ENCODE data around the gene PLA2G4E. TPM values are rescaled to one million over a fixed set of nuclear protein-coding genes. Genes with fewer than 3 reads are reported as not detected.

PLA2G4E gene
- total RNA-seq, 4 donors from 2014 or later, result 1.1 to 89.5 (median 9.2) TPM

DNA sequence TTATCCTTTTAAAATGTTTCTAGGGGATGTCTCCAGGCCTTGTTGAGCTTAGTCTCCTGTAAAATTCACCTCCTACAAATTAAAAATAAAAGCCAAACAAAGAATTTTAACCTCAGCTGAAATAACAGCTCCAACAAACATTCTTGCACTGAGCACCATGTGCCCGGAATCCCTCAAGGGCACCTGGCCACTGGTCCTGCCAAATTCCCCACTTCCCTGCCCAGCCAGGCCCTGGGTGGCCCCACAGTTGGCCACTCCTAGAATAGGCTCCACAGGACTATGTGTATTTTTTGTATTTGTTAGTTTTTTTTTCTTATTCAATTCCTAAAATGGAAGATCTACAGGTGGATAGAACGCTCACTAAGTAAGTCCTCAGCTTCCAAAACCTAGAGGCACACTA, 33.1 kb upstream of the PLA2G4E start:
- peaks cover 7 to 36% (median 8%) of the 10 kb centered on the region in 3 donors for H3K4me1 ChIP-seq
- H3K4me3 ChIP-seq, result no peak overlapping the region
- no peak overlapping the region for H3K27ac ChIP-seq
- TF ChIP-seq POLR2A (IDR thresholded peaks at IDR 0.05), result no peak
- TF ChIP-seq, protein P1, sequence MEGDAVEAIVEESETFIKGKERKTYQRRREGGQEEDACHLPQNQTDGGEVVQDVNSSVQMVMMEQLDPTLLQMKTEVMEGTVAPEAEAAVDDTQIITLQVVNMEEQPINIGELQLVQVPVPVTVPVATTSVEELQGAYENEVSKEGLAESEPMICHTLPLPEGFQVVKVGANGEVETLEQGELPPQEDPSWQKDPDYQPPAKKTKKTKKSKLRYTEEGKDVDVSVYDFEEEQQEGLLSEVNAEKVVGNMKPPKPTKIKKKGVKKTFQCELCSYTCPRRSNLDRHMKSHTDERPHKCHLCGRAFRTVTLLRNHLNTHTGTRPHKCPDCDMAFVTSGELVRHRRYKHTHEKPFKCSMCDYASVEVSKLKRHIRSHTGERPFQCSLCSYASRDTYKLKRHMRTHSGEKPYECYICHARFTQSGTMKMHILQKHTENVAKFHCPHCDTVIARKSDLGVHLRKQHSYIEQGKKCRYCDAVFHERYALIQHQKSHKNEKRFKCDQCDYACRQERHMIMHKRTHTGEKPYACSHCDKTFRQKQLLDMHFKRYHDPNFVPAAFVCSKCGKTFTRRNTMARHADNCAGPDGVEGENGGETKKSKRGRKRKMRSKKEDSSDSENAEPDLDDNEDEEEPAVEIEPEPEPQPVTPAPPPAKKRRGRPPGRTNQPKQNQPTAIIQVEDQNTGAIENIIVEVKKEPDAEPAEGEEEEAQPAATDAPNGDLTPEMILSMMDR (IDR thresholded peaks at IDR 0.05), result no peak
- intact Hi-C loops (cut with DNase I), result no loop called here
- peaks cover 0 to 2% (median 0%) of the 10 kb centered on the region in 4 donors for H3K27me3 ChIP-seq
- no peak for DNase-seq
- no peaks in the 10 kb centered on the region for H3K9me3 ChIP-seq
- no peaks in the 10 kb centered on the region for H3K36me3 ChIP-seq
- 70 to 85% methylated on average over 2 of the region's 2 CpGs for WGBS, 2 donors

DNA sequence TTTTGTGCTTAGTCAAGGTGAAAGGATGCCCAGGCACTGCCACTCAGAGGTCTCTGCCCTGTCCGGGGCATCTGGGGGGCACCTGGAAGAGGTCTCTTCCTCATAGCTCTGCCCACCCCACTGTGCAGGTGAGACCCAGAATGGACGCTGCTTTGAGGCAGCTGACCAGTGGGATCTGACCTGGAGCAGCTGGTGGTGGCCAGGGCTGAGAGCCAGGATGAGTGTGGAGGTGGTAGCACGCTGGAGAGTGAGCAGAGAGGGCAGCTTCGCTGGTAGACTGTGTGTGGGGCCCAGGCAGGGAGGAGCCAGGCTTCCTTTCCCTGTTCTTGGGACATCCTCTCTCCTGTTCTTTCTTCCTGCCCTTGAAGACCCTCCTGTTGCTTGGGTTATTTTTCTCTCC, 32.2 kb upstream of the PLA2G4E start:
- H3K27ac ChIP-seq, result no peak overlapping the region
- DNase-seq, result no peak
- WGBS, 2 donors, result 84 to 100% methylated on average over 1 to 4 of the region's 4 CpGs
- intact Hi-C loops (cut with DNase I), result no loop called here
- no peak overlapping the region for H3K4me3 ChIP-seq
- H3K27me3 ChIP-seq, result peaks cover 0 to 2% (median 0%) of the 10 kb centered on the region in 4 donors
- peaks cover 7 to 41% (median 13%) of the 10 kb centered on the region in 3 donors for H3K4me1 ChIP-seq
- TF ChIP-seq, protein P1 (IDR thresholded peaks at IDR 0.05), result no peak
- no peak for TF ChIP-seq POLR2A (IDR thresholded peaks at IDR 0.05)
- no peaks in the 10 kb centered on the region for H3K36me3 ChIP-seq
- no peaks in the 10 kb centered on the region for H3K9me3 ChIP-seq

DNA sequence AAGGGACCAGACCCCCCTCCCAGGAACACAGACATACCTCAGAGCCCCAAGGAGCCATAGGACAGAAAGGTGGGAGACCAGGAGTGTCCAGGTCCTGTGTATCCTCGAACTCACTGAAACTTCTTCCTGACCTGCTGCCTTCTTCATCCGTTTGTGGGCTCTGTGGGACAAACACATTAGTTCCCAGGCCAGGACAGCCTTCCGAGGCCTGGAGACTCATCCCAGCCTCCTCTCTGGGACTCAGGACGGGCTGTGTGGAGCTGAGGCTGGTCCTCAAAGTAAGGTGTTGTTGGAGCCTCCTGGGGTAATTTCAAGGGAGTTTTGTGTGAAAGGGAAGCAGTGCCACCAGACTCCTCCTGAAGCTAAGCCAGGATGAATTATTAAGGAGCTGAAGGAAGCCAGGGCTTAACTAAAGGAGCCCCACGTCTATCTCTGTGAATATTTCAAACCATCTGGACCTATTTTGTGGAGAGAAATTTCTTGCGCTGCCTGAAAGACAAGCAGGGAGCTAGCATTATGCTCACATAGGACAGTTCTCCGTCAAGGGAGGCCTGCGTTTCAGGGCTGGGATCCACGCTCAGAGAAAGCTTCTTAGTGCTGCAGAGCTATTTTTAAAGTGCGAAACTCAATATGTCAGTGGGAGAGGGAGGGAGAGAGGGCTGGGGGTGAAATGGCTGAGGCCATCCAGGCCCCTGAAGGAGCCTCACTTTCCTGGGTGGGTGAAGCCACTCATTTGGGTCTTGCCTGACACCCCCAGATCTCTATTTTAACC, 29.8 kb upstream of the PLA2G4E start:
- 88 to 89% methylated on average over 7 to 10 of the region's 10 CpGs for WGBS, 2 donors
- Histone ChIP-seq H3K4me1 (peaks cover 0 to 25% (median 6%) of the 10 kb centered on the region in 3 donors), H3K4me3 (no peak overlapping the region), H3K9me3 (no peaks in the 10 kb centered on the region), H3K36me3 (no peaks in the 10 kb centered on the region), H3K27me3 (no peaks in the 10 kb centered on the region), H3K27ac (no peak overlapping the region)
- no peak for TF ChIP-seq POLR2A (IDR thresholded peaks at IDR 0.05)
- TF ChIP-seq, protein P1 (IDR thresholded peaks at IDR 0.05), result no peak
- intact Hi-C loops (cut with DNase I), result no loop called here
- DNase-seq, result no peak

DNA sequence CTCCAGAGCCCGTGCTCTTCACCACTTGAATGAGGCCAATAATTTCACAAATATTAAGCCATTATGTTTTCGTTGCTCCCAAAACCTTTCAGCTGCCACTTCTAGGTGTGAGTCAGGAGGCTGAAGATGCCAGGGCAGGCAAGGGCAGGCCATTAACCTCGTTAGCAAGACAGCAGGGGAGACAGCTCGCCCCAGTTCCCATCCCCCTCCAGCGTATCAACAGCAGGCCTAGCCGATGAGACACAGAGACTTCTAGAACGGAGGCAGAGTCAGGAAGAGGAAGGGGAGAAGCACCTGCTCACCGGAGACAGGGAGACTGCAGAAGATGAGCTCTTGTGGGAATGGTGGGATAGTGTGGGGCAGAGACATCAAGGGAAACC, 28.0 kb upstream of the PLA2G4E start:
- TF ChIP-seq POLR2A (IDR thresholded peaks at IDR 0.05), result no peak
- TF ChIP-seq, protein P1 (IDR thresholded peaks at IDR 0.05), result no peak
- Histone ChIP-seq H3K27ac (peak overlapping the region; percentile 28 to 64 (median 46)), H3K36me3 (no peaks in the 10 kb centered on the region), H3K9me3 (no peaks in the 10 kb centered on the region), H3K27me3 (no peaks in the 10 kb centered on the region), H3K4me1 (peaks cover 0 to 25% (median 6%) of the 10 kb centered on the region in 3 donors), H3K4me3 (no peak overlapping the region)
- 30 to 58% methylated on average over 2 to 3 of the region's 8 CpGs for WGBS, 2 donors
- no peak for DNase-seq
- intact Hi-C loops (cut with DNase I), result no loop called here

DNA sequence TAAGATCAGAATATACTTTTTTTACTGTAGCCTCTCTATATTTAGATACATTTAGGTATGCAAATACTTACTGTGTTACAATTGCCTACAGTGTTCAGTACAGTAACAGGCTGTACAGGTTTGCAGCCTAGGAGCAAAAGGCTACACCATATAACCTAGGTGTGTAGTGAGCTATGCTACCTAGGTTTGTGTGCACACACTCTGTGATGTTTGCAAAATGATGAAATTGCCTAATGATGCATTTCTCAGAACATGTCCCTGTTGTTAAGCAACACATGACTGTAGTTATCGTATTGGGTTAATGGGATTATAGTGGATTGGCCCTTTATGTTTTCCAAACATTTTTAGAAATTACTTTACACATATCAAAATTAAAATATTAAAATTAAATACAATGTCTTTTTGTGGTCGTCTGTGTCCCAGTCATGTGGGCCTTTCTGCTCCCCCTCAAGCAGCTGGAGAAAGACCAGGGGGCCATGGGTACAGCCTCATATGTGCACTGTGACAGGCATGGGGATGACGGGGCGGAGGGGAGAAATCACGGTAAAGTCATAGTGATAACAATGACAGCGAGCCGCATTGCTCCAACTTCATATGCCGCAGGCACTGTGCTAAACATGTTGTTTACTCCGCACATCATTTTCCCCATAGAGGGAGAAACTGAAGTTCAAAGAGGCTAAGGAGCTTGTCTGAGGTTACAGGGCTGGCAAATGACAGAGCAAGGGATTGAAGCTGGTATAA, 27.4 kb upstream of the PLA2G4E start:
- H3K36me3 ChIP-seq, result no peaks in the 10 kb centered on the region
- DNase-seq, result no peak
- TF ChIP-seq, protein P1 (IDR thresholded peaks at IDR 0.05), result no peak
- TF ChIP-seq POLR2A (IDR thresholded peaks at IDR 0.05), result no peak
- no peaks in the 10 kb centered on the region for H3K9me3 ChIP-seq
- no peaks in the 10 kb centered on the region for H3K27me3 ChIP-seq
- H3K4me1 ChIP-seq, result peaks cover 0 to 25% (median 6%) of the 10 kb centered on the region in 3 donors
- H3K27ac ChIP-seq, result peak overlapping the region; percentile 28 to 64 (median 46)
- 55 to 79% methylated on average over 9 of the region's 9 CpGs for WGBS, 2 donors
- H3K4me3 ChIP-seq, result no peak overlapping the region
- intact Hi-C loops (cut with DNase I), result no loop called here

All from esophagus squamous epithelium (tissue), 5 donors.